ENCODE results near the gene SHMT2.

DNA sequence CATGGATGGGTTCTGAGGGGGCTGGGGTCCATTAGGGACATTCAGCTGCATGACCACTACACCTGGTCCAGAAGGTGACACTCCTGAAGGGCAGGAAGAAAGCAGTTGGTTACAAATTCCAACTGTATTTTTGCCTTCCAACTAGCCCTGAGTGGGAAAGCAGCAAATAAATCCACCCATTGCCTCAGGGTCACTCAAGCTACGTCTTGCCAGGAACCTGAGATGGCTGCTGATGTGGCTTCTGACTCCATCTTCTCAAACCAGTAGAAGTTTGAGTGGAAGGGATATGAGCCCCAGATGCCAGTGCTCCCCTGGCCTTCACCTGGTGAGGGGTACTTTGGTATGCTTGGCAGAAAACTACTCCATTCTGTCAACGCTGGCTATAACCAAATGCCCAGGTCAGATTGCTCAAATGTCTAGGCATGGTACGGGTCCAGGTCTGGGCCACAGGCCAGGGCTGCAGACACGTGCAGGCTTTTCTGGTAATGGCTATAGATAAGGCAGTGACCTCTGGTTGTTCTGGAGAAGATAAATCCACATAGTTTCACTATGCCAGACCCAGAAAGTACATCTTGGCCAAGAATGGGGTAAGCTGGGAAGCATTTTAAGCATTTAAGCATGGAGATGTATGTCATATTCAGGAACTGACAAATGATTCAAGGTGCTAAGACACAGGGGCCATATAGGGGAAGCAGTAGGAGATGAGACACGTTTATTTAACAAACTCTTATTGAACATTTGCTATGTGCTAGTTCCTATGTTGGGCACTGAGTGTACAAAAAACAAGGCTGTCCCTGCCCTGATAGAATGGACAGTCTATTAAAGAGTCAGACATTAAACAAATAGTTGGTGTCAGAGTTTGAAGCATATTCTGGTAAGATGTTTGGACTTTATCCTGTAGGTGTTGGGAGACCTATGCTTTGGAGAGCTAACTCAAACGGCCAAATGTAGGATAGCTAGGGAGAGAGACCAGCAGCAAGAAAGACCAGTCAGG, 29.8 kb downstream of the SHMT2 start:
- TF ChIP-seq, protein P1, sequence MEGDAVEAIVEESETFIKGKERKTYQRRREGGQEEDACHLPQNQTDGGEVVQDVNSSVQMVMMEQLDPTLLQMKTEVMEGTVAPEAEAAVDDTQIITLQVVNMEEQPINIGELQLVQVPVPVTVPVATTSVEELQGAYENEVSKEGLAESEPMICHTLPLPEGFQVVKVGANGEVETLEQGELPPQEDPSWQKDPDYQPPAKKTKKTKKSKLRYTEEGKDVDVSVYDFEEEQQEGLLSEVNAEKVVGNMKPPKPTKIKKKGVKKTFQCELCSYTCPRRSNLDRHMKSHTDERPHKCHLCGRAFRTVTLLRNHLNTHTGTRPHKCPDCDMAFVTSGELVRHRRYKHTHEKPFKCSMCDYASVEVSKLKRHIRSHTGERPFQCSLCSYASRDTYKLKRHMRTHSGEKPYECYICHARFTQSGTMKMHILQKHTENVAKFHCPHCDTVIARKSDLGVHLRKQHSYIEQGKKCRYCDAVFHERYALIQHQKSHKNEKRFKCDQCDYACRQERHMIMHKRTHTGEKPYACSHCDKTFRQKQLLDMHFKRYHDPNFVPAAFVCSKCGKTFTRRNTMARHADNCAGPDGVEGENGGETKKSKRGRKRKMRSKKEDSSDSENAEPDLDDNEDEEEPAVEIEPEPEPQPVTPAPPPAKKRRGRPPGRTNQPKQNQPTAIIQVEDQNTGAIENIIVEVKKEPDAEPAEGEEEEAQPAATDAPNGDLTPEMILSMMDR (IDR thresholded peaks at IDR 0.05) = no peak
- no peak for TF ChIP-seq POLR2AphosphoS5 (IDR thresholded peaks at IDR 0.05)
